Measurements from ENCODE around the gene SOD1. TPM values are rescaled to one million over a fixed set of nuclear protein-coding genes. Genes with fewer than 3 reads are reported as not detected.
"Not testable (repeated sequence)": the region's sequence is repeated elsewhere in the genome, so short reads cannot be mapped to it uniquely, and the experiment has no call there.

The SOD1 gene
- total and polyA plus RNA-seq, 7 donors: 169 to 648 (median 279) TPM

GRCh38 chr21:31624961-31625491, 34.5 kb upstream of the SOD1 start:
- H3K4me1 ChIP-seq: peaks cover 0 to 3% (median under 1%) of the 10 kb centered on the region in 4 donors
- intact Hi-C loops (cut with DNase I): no loop called here
- H3K27me3 ChIP-seq: no peaks in the 10 kb centered on the region
- no peaks in the 10 kb centered on the region for H3K36me3 ChIP-seq
- 92 to 95% methylated on average over 11 of the region's 11 CpGs for whole genome bisulfite sequencing, 2 donors
- no peak overlapping the region for H3K4me3 ChIP-seq
- DNase-seq: no peak
- no peaks in the 10 kb centered on the region for H3K9me3 ChIP-seq
- no peak for TF ChIP-seq EP300 (IDR thresholded peaks at IDR 0.05)
- TF ChIP-seq, protein P1, sequence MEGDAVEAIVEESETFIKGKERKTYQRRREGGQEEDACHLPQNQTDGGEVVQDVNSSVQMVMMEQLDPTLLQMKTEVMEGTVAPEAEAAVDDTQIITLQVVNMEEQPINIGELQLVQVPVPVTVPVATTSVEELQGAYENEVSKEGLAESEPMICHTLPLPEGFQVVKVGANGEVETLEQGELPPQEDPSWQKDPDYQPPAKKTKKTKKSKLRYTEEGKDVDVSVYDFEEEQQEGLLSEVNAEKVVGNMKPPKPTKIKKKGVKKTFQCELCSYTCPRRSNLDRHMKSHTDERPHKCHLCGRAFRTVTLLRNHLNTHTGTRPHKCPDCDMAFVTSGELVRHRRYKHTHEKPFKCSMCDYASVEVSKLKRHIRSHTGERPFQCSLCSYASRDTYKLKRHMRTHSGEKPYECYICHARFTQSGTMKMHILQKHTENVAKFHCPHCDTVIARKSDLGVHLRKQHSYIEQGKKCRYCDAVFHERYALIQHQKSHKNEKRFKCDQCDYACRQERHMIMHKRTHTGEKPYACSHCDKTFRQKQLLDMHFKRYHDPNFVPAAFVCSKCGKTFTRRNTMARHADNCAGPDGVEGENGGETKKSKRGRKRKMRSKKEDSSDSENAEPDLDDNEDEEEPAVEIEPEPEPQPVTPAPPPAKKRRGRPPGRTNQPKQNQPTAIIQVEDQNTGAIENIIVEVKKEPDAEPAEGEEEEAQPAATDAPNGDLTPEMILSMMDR (IDR thresholded peaks at IDR 0.05): no peak
- no peak for TF ChIP-seq POLR2AphosphoS5 (IDR thresholded peaks at IDR 0.05)
- TF ChIP-seq POLR2A (IDR thresholded peaks at IDR 0.05): no peak
- no peak overlapping the region for H3K27ac ChIP-seq

DNA sequence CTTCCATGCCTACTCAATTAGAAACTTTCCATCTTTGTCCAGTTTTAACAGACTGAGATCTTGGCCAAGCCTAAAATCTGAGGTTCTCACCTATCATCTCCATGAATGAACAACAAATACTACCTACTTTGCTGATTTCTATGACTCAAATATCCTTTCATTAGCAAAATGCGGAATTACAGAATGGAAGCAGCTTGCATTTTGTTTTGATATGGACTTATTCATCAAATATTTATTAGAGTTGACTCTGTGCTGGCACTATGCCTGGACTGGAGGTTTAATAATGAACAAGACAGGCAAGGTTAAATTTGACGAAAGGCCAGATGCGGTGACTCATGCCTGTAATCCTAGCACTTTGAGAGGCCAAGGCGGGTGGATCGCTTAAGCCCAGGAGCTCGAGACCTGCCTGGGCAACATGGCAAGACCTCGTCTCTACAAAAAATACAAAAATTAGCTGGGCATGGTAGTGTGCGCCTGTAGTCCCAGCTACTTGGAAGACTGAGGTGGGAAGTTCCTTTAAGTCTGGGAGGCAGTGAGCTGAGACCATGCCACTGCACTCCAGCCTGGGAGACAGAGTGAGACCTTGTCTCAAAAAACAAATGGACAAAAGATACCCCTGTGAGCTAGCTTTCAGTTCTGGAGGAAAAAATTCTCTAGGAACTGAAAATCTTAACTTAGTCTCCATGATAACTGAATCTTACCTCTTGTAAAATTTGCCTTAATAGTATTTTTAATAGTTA, 29.4 kb upstream of the SOD1 start:
- no peaks in the 10 kb centered on the region for H3K9me3 ChIP-seq
- 73 to 76% methylated on average over 8 of the region's 8 CpGs for WGBS, 2 donors
- no peak for DNase-seq
- H3K4me1 ChIP-seq: peaks cover 0 to 10% (median 3%) of the 10 kb centered on the region in 4 donors
- intact Hi-C loops (cut with DNase I): no loop called here
- H3K4me3 ChIP-seq: no peak overlapping the region
- H3K27me3 ChIP-seq: no peaks in the 10 kb centered on the region
- H3K36me3 ChIP-seq: no peaks in the 10 kb centered on the region
- TF ChIP-seq POLR2AphosphoS5 (IDR thresholded peaks at IDR 0.05) (no peak), POLR2A (IDR thresholded peaks at IDR 0.05) (no peak), EP300 (IDR thresholded peaks at IDR 0.05) (no peak)
- TF ChIP-seq, protein P1 (IDR thresholded peaks at IDR 0.05): no peak
- H3K27ac ChIP-seq: no peak overlapping the region

DNA sequence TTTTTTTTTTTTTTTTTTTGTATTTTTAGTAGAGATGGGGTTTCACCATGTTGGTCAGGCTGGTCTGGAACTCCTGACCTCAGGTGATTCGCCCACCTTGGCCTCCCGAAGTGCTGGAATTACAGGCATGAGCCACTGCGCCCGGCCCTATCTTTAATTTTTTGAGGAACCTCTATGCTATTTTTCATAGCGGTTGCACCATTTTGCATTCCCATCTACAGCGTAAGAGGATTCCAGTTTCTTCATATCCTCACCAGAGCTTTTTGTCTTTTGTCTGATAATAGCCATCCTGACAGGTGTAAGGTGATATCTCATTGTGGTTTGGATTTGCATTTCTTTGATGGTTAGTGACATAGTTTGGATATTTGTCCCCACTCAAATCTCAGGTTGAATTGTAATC, 27.6 kb upstream of the SOD1 start:
- WGBS, 2 donors: 97 to 99% methylated on average over 6 of the region's 6 CpGs
- H3K27ac ChIP-seq; H3K36me3 ChIP-seq; H3K4me1 ChIP-seq; DNase-seq; H3K4me3 ChIP-seq; intact Hi-C loops (cut with DNase I); H3K27me3 ChIP-seq; H3K9me3 ChIP-seq: not testable (repeated sequence)

DNA sequence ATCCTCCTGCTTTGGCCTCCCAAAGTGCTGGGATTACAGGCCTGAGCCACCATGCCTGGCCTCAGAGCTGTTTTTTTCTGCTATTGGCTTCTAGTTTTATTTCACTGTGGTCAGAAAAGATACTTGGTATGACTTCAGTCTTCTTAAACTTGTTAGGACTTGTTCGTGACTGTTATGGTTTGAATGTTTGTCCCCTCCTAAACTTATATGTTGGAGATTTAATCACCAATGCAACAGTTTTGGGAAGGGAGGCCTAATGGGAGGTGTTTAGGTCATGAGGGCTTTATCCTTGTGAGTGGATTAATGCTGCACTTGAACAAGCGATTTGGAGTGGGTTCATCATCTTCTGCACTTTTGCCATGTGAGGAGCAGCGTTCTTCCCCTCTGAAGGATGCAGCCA, 24.5 kb upstream of the SOD1 start:
- Histone ChIP-seq H3K9me3 (no peaks in the 10 kb centered on the region), H3K36me3 (no peaks in the 10 kb centered on the region), H3K4me3 (no peak overlapping the region), H3K27ac (no peak overlapping the region), H3K4me1 (peaks cover 0 to 7% (median 3%) of the 10 kb centered on the region in 4 donors), H3K27me3 (no peaks in the 10 kb centered on the region)
- 91 to 92% methylated on average over 3 of the region's 3 CpGs for WGBS, 2 donors
- no peak for DNase-seq
- TF ChIP-seq, protein P1 (IDR thresholded peaks at IDR 0.05): no peak
- TF ChIP-seq EP300 (IDR thresholded peaks at IDR 0.05) (no peak), POLR2A (IDR thresholded peaks at IDR 0.05) (no peak)
- intact Hi-C loops (cut with DNase I): no loop called here

GRCh38 chr21:31636874-31637273, 22.6 kb upstream of the SOD1 start:
- Histone ChIP-seq H3K9me3 (no peaks in the 10 kb centered on the region), H3K27ac (no peak overlapping the region), H3K36me3 (no peaks in the 10 kb centered on the region), H3K4me1 (no peaks in the 10 kb centered on the region), H3K27me3 (no peaks in the 10 kb centered on the region), H3K4me3 (no peak overlapping the region)
- intact Hi-C loops (cut with DNase I): no loop called here
- 86 to 88% methylated on average over 2 of the region's 2 CpGs for WGBS, 2 donors
- TF ChIP-seq EP300 (IDR thresholded peaks at IDR 0.05): no peak
- no peak for TF ChIP-seq POLR2AphosphoS5 (IDR thresholded peaks at IDR 0.05)
- TF ChIP-seq, protein P1 (IDR thresholded peaks at IDR 0.05): no peak
- TF ChIP-seq POLR2A (IDR thresholded peaks at IDR 0.05): no peak
- no peak for DNase-seq
